ENCODE measurements around the gene CEBPG.

CEBPG gene

GRCh38 chr19:33390101-33390907, 16.8 kb downstream of the CEBPG start:
- no peak for ATAC-seq

GRCh38 chr19:33390908-33391630, 17.6 kb downstream of the CEBPG start:
- no peak for TF ChIP-seq RARB (CRISPR knock-in tag; IDR thresholded peaks at IDR 0.05)
- no peak for TF ChIP-seq POU6F1 (CRISPR knock-in tag; IDR thresholded peaks at IDR 0.05; ENCODE audit: borderline replicate concordance, low read depth)
- TF ChIP-seq TCF4 (CRISPR knock-in tag; IDR thresholded peaks at IDR 0.05; ENCODE audit: borderline replicate concordance): no peak
- no peak for TF ChIP-seq ZFP3 (CRISPR knock-in tag; IDR thresholded peaks at IDR 0.05)
- no peak for TF ChIP-seq ZNF8 (CRISPR knock-in tag; IDR thresholded peaks at IDR 0.05)
- no peak for TF ChIP-seq SNAI2 (CRISPR knock-in tag; IDR thresholded peaks at IDR 0.05)
- no peak for TF ChIP-seq ZFP30 (CRISPR knock-in tag; IDR thresholded peaks at IDR 0.05)
- ATAC-seq: no peak

More at GRCh38 chr19:33390101-33390907, 16.8 kb downstream of the CEBPG start:
- TF ChIP-seq TSHZ2 (CRISPR knock-in tag; IDR thresholded peaks at IDR 0.05) (no peak), POU6F1 (CRISPR knock-in tag; IDR thresholded peaks at IDR 0.05; ENCODE audit: borderline replicate concordance, low read depth) (no peak), ARNTL (CRISPR knock-in tag; IDR thresholded peaks at IDR 0.05; ENCODE audit: borderline replicate concordance, low read depth) (no peak), ZNF70 (CRISPR knock-in tag; IDR thresholded peaks at IDR 0.05) (no peak), ESRRG (CRISPR knock-in tag; IDR thresholded peaks at IDR 0.05) (no peak)

- ATAC-seq: no peak
- no peak for TF ChIP-seq SNAI2 (CRISPR knock-in tag; IDR thresholded peaks at IDR 0.05)
- no peak for TF ChIP-seq CREB5 (CRISPR knock-in tag; IDR thresholded peaks at IDR 0.05; ENCODE audit: low read depth)
- no peak for TF ChIP-seq PPARA (CRISPR knock-in tag; IDR thresholded peaks at IDR 0.05; ENCODE audit: borderline replicate concordance)
- TF ChIP-seq ARNTL (CRISPR knock-in tag; IDR thresholded peaks at IDR 0.05; ENCODE audit: borderline replicate concordance, low read depth): no peak
These were observed 18.2 kb downstream of the CEBPG start for GRCh38 chr19:33391631-33392249.

GRCh38 chr19:33392341-33393285, 19.1 kb downstream of the CEBPG start:
- no peak for TF ChIP-seq PPARA (CRISPR knock-in tag; IDR thresholded peaks at IDR 0.05; ENCODE audit: borderline replicate concordance)
- TF ChIP-seq ZC3H10 (CRISPR knock-in tag; IDR thresholded peaks at IDR 0.05): no peak
- TF ChIP-seq ZNF565 (CRISPR knock-in tag; conservative IDR thresholded peaks at IDR 0.05; ENCODE audit: low read depth): no peak
- TF ChIP-seq TOX (CRISPR knock-in tag; IDR thresholded peaks at IDR 0.05; ENCODE audit: borderline replicate concordance): no peak
- no peak for TF ChIP-seq ZNF8 (CRISPR knock-in tag; IDR thresholded peaks at IDR 0.05)
- no peak for TF ChIP-seq CSRNP3 (CRISPR knock-in tag; IDR thresholded peaks at IDR 0.05)
- ATAC-seq: no peak

All from SK-N-SH treated with all-trans-retinoic acid at 6 μM for 48 hours (cell line).